ENCODE results near the gene AFP. TPM values are rescaled to one million over a fixed set of nuclear protein-coding genes. Genes with fewer than 3 reads are reported as not detected.

Gene AFP
- total and polyA plus RNA-seq, 2 of the 13 experiments (the other 11 are each of a cell fraction or from before 2014, with no cell fraction given) = 9,434 to 13,105 TPM

GRCh38 chr4:73432169-73433000 lies 3.6 kb upstream of the AFP start (continued):
- TF ChIP-seq ZNF609 (CRISPR knock-in tag; IDR thresholded peaks at IDR 0.05; ENCODE audit: borderline replicate concordance) (peak; percentile 59; the same call in 1 of the 2 replicates), SMC3 (IDR thresholded peaks at IDR 0.05; ENCODE audit: low read length) (peak; percentile 1; the same call in 1 of the 2 replicates), MIXL1 (CRISPR knock-in tag; IDR thresholded peaks at IDR 0.05) (peak; percentile 85), ERF (CRISPR knock-in tag; IDR thresholded peaks at IDR 0.05) (peak; percentile 69), MED8 (CRISPR knock-in tag; IDR thresholded peaks at IDR 0.05; ENCODE audit: insufficient replicate concordance) (peak; percentile 95), GTF2F1 (IDR thresholded peaks at IDR 0.05; ENCODE audit: low read length) (no peak), MED13 (CRISPR knock-in tag; IDR thresholded peaks at IDR 0.05) (peak; percentile 96), RARG (CRISPR knock-in tag; IDR thresholded peaks at IDR 0.05; ENCODE audit: low read depth) (no peak), MYC (CRISPR knock-in tag; IDR thresholded peaks at IDR 0.05; ENCODE audit: borderline replicate concordance) (no peak), DMAP1 (CRISPR knock-in tag; IDR thresholded peaks at IDR 0.05) (peak; percentile 21; the same call in 1 of the 2 replicates), POGK (CRISPR knock-in tag; conservative IDR thresholded peaks at IDR 0.05) (no peak), ARID5B (CRISPR knock-in tag; IDR thresholded peaks at IDR 0.05) (peak; percentile 96), RNF219 (CRISPR knock-in tag; IDR thresholded peaks at IDR 0.05) (no peak), SP4 (CRISPR knock-in tag; IDR thresholded peaks at IDR 0.05) (no peak)
